Ovary (tissue), 3 donors: ENCODE measurements around the gene CYTIP.

Source experiments
- EP300 ChIP-seq: sonication (generic); formaldehyde crosslinking; IDR thresholded peaks from one replicate; pipeline ENCODE4 v1.6.1; 2017; ENCODE audit warnings: antibody characterized with exemption
- POLR2A ChIP-seq: fragments of 450-650 bp; IDR thresholded peaks from one replicate; pipeline ENCODE4 v1.6.1; 2017; ENCODE audit warnings: antibody characterized with exemption, mild to moderate bottlenecking, moderate library complexity
- TF ChIP-seq, protein P1 (sequence below), 3 donors: fragments of 450-650 bp in 2 of 3; fragments of 200-600 bp in 1 of 3; IDR thresholded peaks; one replicate each; pipeline versions ENCODE4 v1.5.1 to v1.8.0; 2016 to 2022; ENCODE audit warnings: antibody characterized with exemption in 3 of 3, mild to moderate bottlenecking in 1 of 3
- donor health status: DM: no; HTN: no; CAD: no.

- no peak for TF ChIP-seq POLR2A
- TF ChIP-seq, protein P1, sequence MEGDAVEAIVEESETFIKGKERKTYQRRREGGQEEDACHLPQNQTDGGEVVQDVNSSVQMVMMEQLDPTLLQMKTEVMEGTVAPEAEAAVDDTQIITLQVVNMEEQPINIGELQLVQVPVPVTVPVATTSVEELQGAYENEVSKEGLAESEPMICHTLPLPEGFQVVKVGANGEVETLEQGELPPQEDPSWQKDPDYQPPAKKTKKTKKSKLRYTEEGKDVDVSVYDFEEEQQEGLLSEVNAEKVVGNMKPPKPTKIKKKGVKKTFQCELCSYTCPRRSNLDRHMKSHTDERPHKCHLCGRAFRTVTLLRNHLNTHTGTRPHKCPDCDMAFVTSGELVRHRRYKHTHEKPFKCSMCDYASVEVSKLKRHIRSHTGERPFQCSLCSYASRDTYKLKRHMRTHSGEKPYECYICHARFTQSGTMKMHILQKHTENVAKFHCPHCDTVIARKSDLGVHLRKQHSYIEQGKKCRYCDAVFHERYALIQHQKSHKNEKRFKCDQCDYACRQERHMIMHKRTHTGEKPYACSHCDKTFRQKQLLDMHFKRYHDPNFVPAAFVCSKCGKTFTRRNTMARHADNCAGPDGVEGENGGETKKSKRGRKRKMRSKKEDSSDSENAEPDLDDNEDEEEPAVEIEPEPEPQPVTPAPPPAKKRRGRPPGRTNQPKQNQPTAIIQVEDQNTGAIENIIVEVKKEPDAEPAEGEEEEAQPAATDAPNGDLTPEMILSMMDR (IDR thresholded peaks at IDR 0.05): no peak
- no peak for TF ChIP-seq EP300
Observed at GRCh38 chr2:157460384-157460837, 16.5 kb upstream of the CYTIP start.
